ENCODE measurements around the gene HNRNPK.

DNA sequence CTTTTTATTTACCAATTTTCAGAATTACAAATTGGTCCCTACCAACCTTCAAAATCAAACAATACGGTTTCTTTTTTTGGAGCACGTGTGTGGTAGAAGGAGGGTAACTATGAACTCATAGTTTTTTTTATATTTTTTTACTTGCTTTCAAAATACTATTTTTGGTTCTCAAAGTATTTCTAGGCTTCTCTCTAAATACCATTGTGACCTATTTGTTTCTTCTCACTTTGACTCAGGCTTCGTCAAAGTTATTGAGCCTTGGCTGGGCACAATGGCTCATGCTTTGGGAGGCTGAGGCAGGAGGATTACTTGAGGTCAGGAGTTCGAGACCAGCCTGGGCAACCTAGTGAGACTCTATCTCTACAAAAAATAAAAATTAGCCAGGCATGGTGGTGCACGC, 47.2 kb downstream of the HNRNPK start:
- TF ChIP-seq GABPA (IDR thresholded peaks at IDR 0.05; ENCODE audit: low read depth) (no peak), SPI1 (IDR thresholded peaks at IDR 0.05; ENCODE audit: borderline replicate concordance, low read depth) (no peak)
- TF ChIP-seq, protein P1, sequence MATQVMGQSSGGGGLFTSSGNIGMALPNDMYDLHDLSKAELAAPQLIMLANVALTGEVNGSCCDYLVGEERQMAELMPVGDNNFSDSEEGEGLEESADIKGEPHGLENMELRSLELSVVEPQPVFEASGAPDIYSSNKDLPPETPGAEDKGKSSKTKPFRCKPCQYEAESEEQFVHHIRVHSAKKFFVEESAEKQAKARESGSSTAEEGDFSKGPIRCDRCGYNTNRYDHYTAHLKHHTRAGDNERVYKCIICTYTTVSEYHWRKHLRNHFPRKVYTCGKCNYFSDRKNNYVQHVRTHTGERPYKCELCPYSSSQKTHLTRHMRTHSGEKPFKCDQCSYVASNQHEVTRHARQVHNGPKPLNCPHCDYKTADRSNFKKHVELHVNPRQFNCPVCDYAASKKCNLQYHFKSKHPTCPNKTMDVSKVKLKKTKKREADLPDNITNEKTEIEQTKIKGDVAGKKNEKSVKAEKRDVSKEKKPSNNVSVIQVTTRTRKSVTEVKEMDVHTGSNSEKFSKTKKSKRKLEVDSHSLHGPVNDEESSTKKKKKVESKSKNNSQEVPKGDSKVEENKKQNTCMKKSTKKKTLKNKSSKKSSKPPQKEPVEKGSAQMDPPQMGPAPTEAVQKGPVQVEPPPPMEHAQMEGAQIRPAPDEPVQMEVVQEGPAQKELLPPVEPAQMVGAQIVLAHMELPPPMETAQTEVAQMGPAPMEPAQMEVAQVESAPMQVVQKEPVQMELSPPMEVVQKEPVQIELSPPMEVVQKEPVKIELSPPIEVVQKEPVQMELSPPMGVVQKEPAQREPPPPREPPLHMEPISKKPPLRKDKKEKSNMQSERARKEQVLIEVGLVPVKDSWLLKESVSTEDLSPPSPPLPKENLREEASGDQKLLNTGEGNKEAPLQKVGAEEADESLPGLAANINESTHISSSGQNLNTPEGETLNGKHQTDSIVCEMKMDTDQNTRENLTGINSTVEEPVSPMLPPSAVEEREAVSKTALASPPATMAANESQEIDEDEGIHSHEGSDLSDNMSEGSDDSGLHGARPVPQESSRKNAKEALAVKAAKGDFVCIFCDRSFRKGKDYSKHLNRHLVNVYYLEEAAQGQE (IDR thresholded peaks at IDR 0.05; ENCODE audit: insufficient replicate concordance, low read depth): no peak
- TF ChIP-seq, protein P2, sequence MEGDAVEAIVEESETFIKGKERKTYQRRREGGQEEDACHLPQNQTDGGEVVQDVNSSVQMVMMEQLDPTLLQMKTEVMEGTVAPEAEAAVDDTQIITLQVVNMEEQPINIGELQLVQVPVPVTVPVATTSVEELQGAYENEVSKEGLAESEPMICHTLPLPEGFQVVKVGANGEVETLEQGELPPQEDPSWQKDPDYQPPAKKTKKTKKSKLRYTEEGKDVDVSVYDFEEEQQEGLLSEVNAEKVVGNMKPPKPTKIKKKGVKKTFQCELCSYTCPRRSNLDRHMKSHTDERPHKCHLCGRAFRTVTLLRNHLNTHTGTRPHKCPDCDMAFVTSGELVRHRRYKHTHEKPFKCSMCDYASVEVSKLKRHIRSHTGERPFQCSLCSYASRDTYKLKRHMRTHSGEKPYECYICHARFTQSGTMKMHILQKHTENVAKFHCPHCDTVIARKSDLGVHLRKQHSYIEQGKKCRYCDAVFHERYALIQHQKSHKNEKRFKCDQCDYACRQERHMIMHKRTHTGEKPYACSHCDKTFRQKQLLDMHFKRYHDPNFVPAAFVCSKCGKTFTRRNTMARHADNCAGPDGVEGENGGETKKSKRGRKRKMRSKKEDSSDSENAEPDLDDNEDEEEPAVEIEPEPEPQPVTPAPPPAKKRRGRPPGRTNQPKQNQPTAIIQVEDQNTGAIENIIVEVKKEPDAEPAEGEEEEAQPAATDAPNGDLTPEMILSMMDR (IDR thresholded peaks at IDR 0.05; ENCODE audit: insufficient read depth, low read length): no peak

Measured in HL-60 (cell line).